DMS 273 (cell line): ENCODE results near the gene ORM2.
A peak's percentile ranks its signal among the peaks of the same experiment; 100 is the strongest.
"Not testable (repeated sequence)": the region's sequence is repeated elsewhere in the genome, so short reads cannot be mapped to it uniquely, and the experiment has no call there.

Experiments used
- DNase-seq: peaks from one replicate; lab custom pipeline; 2025; ENCODE audit not compliant: unreplicated experiment; lab: John Stamatoyannopoulos, UW

ORM2 gene

DNA sequence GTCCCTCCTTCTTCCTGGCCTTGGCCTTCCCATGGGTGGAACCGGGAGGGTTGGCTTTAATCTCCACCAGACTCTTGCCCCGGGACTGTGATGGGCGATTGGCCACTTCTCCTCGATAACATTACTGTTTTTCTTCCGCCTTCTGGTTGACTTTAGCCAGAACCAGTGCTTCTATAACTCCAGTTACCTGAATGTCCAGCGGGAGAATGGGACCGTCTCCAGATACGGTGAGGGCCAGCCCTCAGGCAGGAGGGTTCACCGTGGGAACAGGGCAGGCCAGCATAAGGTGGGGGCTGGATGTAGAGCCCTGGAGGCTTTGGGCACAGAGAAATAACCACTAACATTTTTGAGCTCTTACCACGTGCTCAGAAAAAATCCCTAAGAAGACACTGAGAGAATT is 967 bp downstream of the ORM2 start:
- no peak for DNase-seq

DNA sequence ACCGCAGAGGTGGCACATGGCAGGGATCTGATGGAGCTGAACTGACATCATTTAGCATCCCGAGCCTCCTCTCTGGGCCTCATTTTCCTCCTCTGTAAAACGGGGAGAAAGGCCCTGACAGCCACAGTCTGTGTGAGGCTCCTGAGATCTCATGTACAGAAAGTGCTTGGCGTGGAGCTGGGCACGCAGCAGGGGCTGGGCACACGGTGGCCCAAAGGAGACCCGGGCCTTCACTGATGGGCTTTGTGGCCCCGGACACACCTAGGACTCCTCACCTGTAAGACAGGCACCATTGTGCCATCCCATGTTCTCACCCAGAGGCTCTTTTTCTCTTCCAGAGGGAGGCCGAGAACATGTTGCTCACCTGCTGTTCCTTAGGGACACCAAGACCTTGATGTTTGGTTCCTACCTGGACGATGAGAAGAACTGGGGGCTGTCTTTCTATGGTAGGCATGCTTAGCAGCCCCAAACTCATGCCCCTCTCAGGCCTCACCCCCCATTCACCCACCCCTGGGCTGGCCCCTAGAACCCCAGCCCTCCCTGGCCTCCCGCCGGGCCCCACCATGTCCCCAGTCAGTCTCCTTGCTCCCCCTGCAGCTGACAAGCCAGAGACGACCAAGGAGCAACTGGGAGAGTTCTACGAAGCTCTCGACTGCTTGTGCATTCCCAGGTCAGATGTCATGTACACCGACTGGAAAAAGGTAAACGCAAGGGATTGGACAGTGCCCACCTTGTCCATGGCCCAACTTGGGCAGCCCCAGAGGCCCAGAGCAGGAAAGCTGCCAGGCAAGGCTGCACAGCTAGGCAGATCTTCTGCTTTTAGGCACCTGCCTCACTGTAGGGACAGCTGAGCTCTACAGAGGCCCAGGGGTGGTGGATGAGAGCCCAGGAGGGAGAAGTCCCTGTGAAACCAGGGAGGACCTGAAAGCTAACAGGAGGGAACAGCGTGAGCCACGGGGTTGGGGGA is 1.8 kb downstream of the ORM2 start:
- DNase-seq: not testable (repeated sequence)

DNA sequence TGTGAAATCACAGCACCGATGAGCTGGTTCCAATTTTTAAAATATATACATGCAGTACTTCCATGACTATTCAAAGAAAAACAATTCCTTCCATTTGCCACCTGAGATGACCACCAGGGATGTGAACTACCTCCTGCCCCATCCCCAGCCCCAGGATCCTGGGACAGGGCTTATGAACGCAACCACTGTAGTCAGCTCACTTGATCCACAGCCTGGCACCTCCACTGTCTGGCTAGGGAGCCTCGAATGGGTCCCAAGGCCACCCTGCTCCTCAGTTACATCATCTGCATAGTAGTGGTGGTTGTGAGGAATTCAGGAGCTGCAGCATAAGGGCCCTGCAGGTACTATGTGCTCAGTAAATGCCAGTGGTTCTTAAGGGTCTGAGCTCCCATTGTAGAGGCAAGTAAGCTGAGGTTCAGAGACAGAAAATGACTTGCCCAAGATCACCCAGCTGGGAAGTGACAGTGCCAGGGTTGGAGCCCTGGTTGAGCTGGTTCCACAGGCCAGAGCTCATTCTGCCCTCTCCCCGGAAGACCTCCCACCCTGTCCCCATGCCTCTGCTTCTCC is 2.9 kb downstream of the ORM2 start:
- not testable (repeated sequence) for DNase-seq

DNA sequence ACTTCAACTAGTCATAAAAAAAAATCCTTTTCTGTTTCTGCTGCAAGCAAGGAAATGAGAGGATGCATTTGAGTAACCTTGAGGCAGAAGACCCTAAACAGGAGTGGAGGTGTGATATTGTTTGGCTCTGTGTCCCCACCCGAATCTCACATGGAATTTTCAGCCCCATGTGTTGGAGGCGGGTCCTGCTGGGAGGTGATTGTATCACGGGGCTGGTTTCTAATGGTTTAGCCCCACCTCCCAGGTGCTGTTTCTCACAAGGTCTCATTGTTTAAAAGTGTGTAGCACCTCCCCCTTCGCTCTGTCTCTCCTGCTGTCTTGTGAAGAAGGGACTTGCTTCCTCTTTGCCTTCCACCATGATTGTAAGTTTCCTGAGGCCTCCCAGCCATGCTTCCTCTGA is 4.0 kb downstream of the ORM2 start:
- DNase-seq: not testable (repeated sequence)

DNA sequence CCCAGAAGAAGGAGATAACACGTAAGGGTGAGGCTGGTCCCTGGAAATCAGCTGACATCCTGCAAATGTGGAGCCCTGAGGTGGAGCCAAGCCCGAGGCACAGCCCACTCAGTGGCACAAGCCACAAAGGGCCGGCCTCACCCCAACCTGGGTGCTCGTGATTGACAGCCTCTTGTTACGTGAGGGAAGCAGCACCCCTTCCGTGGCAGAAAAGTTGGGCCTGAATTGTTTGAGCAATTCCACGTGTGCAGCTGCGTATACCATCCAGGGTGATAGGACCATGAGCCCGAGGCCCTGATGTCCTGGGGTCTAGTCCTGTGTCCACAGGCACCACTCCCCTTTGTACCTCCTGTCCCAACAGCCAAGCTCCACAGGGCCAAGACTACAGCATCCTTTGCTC is 4.8 kb downstream of the ORM2 start:
- DNase-seq: no peak

DNA sequence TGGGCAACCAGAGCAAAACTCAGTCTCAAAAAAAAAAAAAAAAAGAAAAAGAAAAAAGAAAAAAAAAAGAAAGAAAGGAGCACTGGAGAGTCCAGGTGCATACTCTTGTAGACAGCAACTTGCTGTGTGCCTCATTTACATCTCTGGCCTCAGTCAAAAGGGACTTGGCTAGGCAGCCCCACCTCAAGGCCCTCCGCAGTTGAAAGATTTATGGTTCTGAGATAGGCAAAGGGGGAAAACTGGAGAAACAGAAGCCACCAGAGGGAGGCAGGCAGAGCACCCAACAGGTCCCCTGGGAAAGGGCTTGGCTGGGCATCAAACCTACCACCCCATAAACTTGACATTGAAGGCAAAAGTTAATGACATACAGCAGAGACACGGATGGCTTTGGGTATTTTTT is 6.1 kb downstream of the ORM2 start:
- no peak for DNase-seq

DNA sequence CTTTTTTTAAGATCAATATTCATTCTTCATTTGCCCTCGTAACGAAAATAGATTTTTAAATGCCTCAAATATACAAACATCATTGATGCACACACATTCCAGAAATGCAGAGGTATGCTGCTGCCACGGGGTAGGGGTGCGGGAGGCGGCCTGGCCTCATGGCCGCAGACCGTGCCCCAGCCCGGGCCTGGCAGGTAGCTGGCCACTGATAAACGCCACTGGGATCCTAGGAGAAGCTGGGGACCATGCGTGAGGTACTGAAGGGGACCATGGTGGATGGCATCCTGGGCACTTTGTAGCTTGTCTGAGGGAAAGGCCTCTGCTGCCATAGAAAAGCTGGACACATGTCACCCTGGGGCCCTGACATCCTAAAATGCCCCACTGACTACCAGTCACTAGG is 6.5 kb downstream of the ORM2 start:
- DNase-seq: no peak

DNA sequence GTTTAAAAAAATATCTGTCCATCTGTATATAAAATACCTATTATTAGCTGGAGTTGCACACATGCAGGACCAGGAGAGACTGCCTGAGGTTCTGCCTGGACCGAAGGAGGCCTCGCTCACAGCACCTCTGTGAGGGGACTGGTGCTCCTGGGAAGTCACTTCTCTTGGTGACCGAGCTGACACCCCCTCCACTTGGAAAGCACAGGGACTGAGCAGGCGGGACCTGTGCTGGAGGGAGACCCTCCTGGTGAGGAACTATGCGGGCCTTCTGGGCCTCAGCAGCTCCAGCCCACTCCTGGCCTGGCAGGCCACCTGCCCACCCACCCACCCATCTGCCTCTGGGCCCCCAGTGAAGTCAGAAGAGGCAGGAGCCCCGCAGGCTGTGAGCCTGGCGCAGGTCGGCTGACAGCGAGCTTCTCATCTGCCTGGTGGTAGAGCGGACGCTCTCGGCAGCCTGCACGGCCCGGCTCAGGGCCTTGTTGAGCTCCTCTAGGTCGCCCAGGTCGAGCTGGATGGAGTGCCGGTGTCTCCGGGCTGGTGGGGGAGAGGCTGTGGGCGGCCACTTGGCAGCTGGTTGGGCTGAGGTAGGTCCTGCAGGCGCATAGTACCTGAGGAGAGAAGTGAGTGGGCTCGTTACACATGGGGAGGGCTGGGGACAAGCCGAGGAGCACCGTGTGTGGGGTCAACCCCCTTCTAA is 7.2 kb downstream of the ORM2 start:
- DNase-seq: no peak

DNA sequence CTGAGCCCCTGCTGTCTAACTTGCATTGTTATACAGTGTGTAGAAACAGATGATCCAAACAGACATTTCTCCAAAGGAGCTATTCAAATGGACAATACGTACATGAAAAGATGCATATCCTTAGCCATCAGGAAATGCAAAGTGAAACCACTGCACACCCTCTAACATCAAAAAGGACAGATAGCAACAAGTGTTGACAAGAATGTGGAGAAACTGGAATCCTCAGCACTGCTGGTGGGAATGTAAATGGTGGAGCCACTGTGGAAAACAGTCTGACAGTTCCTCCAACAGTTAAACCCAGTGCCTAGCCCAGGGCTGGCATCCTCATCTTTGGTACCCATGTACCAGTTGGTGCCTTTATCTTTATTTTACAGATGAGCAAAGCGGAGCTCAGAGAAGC is 8.5 kb downstream of the ORM2 start:
- no peak for DNase-seq

DNA sequence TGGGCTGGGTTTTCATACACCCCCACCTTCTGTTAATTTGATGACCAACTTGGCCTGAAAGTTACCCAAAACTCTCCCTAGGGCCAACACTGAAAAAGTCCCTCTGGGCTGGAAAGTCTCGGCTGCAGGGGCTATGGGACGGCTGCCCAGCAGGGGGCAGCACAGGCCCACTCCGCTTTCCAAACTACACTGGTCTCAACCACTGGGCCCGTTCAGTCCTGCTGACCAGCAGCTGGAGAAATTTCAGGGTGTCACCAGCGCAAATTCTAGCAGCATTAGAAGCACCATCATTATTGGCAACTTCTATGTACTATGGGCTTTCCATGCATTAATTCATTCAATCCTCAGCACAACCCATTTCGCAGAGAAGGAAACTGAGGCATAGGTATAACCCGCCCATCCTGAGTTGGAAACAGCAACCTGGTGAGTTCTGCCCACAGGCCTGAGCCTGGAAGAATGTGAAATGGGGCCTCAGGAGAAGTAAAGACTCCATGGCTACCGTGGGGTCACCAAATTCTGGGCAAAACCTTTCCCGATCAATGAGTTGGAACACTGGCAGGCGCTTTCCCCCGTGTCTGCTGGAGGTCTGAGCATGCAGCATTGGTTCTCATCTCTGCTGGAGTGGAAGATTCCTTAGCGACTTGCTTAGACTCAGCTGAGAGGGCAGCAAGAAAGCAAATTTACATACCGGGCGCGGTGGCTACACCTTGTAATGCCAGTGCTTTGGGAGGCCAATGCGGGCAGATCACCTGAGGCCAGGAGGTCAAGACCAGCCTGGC is 9.7 kb downstream of the ORM2 start:
- DNase-seq: peak; percentile 79

DNA sequence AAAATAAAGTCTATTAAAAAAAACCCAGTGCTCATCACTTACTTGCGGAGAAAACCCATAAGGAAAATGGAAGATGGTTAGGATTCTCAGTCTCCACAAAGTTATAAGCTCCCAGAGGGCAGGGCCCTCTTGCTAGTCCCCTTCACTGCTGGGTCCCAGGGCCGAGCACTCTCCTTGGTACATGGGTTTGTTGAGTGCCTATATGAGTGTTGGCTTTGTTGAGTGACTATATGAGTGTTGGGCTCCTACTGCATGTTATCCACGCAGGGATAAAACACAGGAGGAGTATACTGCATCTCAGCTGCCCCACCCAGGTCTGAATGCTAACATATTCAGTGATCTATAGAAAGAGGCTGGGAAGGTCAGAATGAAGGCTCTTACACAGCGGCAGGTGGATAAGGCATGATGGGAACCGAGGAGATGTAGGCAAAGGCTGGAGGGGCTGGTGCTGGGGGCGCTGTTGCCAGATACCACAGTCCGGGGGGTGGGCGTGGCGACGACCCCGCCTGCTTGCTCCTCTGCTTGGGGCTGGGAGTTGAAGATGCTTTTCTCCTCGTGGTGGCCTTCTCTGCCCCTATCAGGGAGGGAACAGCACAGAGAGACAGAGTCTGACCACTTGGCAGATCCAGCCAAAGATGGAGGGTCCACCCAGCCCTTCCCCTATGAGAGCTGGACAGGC is 11.6 kb downstream of the ORM2 start:
- no peak for DNase-seq

DNA sequence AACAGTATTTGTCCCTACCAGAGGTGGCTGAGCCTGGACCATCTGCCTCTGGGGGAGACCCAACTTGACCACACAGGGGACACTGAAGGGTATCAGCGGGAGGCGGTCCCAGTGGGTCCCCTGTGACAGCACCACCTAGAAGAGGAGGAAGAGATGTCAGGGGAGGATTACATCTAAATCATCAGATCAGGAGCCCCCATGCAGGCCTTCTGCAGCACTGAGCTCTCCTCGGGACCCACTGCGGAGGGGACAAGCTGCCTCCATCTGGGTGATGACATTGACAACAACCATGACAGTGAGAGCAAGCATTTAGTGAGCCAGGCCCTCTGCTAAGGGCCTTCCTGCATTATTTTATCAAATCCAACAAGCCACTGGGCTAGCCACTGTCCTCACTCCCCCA is 12.3 kb downstream of the ORM2 start:
- no peak for DNase-seq

DNA sequence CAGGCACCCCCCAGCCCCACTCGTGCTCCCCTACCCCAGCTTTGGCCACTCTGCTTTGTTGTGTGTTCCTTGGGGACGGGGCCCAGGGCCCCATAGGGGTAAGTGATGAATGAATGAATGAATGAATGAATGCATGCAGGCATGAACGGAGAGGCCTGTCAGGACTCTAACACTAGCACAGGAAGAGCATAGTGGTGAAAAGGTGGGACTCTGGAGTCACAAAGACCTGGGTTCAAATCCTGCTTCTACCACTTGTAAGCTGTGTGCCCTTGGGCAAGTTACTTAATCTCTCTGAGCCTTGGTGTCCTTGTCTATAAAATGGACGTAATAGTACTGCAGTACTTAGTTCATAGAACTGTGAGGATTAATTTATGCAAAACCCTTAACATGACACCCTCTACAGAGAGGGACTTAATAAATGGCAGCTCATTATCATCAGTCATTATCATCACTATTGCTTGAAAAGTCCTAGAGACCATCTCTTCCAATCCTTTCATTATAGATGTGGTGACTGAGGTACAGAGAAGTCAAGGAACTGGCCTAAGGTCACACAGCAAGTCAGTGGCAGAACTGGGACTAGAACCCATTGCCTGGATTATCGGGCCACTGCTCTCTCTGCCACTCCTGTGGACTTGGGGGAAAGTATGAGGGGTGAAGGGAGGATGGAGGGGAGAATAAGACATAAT is 13.2 kb downstream of the ORM2 start:
- DNase-seq: no peak

DNA sequence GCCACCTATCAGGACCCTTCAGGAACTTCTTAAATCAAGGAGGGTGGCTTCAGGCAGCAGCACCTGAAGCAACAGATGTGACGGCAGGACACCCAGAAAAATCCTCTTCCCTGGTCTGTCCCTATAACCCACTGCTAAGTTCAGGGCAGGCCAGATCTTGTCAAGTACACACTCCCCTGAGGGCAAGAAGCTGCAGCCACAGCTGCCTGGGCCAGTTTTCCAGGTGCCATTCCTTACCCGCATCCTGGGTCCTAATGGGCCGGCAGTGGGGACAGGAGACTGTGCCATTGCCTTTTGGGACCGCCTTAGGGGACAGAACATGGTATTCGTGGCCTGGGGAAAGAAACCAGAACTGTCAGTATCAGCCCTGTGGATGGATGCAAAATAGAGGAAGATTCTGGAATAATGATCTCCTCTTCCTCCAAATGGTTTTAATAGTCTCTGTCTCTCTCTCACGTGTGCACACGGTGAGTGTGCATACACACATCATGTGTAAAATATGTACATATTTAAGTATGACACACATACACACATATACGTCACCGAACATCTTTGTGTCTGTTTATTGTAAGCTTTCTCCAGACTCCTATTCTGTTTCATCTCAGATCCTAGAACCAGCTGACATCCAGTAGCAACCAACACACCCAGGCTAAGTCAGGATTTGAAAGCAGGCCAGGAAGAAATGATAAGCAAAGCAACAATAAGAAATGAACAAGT is 14.0 kb downstream of the ORM2 start:
- DNase-seq: no peak

DNA sequence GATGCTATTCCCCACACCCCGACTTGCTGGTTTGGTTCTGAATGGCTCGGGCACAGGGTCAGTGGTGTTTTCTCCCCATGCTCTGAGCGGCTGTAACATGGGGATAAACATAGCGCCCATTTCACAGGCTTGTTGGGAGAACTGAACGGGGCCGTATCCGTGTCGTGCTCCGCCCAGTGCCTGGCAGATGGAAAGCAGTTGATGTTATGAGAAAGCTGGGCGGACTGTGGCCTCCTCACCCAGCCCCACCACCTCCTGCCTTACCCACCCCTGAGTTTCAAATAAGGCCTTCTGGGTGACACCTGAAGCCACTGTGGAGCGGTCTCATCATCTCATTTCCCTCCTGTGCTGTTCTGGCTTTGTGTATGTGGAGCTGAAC is 14.5 kb downstream of the ORM2 start:
- no peak for DNase-seq

DNA sequence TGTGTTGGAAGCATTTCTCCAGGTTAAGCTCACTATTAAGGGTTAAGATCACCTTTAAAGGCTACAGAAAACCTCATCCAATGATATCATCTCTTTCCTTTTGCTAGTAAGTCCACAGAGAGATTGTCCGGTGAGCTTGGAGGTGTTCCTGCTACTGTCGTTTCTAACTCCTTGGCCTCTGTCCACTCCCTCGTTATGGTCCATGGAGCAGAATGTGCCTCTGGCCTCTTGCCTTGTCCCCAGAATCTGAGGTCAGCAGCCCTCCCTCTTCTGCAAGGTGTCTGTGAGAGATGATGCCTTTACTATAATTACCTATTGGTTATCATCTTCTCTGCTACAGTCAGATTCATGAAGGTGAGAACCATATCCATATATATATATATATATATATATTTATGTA is 15.0 kb downstream of the ORM2 start:
- no peak for DNase-seq

DNA sequence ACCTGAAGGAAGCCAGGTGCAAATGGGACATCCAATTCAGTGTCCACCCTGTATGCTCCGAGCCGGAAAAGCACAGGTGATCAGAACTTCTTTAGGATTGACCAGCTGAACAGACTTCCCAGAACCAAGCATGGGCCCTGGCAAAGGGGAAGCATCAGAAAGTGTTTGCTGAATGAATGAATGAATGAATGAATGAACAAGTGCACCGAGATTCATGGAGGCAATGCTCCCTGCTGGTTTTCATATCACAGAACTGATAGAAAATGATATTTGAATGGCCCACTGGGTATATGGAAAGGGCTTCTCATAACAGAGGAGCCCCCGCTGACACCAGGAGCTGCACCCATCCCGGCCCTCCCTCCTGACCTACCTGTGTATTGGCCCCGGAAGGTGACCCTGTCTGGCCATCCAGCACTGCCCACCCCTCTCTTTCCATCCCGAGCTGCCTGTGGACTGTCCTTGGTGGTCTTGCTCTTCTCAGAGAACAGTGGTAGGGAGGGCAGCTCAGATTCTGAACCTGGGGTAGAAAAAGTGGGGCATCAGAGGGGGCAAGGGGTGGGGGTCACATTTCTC is 15.9 kb downstream of the ORM2 start:
- no peak for DNase-seq

DNA sequence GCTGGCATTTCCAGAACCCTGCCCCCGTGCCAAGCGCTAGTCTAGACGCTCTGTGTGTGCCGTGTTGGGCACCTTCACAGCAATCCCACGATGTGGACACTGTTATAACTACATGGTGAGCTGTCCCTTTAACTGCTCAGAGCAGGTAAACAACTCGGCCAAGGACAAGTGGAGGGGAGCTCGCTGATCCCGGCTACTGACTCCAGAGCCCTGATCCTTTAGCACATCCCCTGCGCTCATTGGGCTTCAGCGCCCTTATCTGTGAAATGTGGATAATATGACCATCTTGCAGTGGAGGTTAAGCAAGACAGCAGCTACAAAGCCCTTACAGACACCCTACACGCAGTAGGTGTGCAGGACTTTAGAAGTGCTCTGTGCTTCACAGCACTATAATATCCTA is 16.5 kb downstream of the ORM2 start:
- peak; percentile 25 for DNase-seq

DNA sequence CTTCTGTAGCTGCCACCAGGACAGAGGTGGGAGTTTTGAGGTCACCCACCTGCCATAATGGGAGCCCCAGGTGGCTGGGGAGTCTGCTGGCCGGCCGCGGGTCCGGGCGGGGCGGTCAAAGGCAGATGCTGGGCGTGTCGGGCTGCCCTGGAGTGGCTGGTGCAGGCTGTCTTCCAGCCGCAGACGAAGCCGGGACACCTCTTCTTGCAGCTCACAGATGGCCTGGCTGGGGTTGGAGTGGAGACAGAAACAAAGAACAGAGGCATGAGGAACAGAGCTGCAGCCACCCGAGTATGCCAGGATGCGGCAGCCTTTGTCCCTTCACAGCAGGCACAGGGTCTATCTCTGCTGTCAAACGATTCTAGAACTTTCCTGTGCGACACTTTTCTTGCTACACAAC is 18.0 kb downstream of the ORM2 start:
- peak; percentile 60 for DNase-seq
